ENCODE results near the gene MRPL18.
"Not testable (repeated sequence)": the region's sequence is repeated elsewhere in the genome, so short reads cannot be mapped to it uniquely, and the experiment has no call there.

The MRPL18 gene

GRCh38 chr6:159817951-159818739 lies 27.9 kb downstream of the MRPL18 start:
- TF ChIP-seq POLR2A (IDR thresholded peaks at IDR 0.05; ENCODE audit: low read depth, low read length) = no peak
- FAIRE-seq = no peak
- no peak for DNase-seq (ENCODE audit: insufficient read length, low spot score)

GRCh38 chr6:159819098-159819497 lies 28.8 kb downstream of the MRPL18 start:
- no peak for TF ChIP-seq POLR2A (IDR thresholded peaks at IDR 0.05; ENCODE audit: low read depth, low read length)
- no peak for FAIRE-seq
- no peak for DNase-seq (ENCODE audit: insufficient read length, low spot score)

GRCh38 chr6:159819932-159820640 lies 29.8 kb downstream of the MRPL18 start:
- DNase-seq (ENCODE audit: insufficient read length, low spot score) (no peak), FAIRE-seq (no peak)
- TF ChIP-seq POLR2A (IDR thresholded peaks at IDR 0.05; ENCODE audit: low read depth, low read length) = no peak

- TF ChIP-seq POLR2A (IDR thresholded peaks at IDR 0.05; ENCODE audit: low read depth, low read length) = no peak
- FAIRE-seq = no peak
- no peak for DNase-seq (ENCODE audit: insufficient read length, low spot score)
These were observed 30.9 kb downstream of the MRPL18 start for GRCh38 chr6:159821122-159821521.

GRCh38 chr6:159821726-159822125 lies 31.5 kb downstream of the MRPL18 start:
- DNase-seq (ENCODE audit: insufficient read length, low spot score) = no peak
- FAIRE-seq = no peak
- TF ChIP-seq POLR2A (IDR thresholded peaks at IDR 0.05; ENCODE audit: low read depth, low read length) = no peak

- no peak for FAIRE-seq
- no peak for DNase-seq (ENCODE audit: insufficient read length, low spot score)
- no peak for TF ChIP-seq POLR2A (IDR thresholded peaks at IDR 0.05; ENCODE audit: low read depth, low read length)
These were observed 33.7 kb downstream of the MRPL18 start for GRCh38 chr6:159823953-159824352.

GRCh38 chr6:159824690-159825089 lies 34.4 kb downstream of the MRPL18 start:
- FAIRE-seq = not testable (repeated sequence)

GRCh38 chr6:159826004-159826403 lies 35.7 kb downstream of the MRPL18 start:
- no peak for DNase-seq (ENCODE audit: insufficient read length, low spot score)
- TF ChIP-seq POLR2A (IDR thresholded peaks at IDR 0.05; ENCODE audit: low read depth, low read length) = no peak
- no peak for FAIRE-seq

More at GRCh38 chr6:159824690-159825089, 34.4 kb downstream of the MRPL18 start:
- not testable (repeated sequence) for DNase-seq (ENCODE audit: insufficient read length, low spot score)

- no peak for DNase-seq (ENCODE audit: insufficient read length, low spot score)
- no peak for TF ChIP-seq POLR2A (IDR thresholded peaks at IDR 0.05; ENCODE audit: low read depth, low read length)
- no peak for FAIRE-seq
These were observed 36.8 kb downstream of the MRPL18 start for GRCh38 chr6:159826968-159827647.

- no peak for TF ChIP-seq POLR2A (IDR thresholded peaks at IDR 0.05; ENCODE audit: low read depth, low read length)
- DNase-seq (ENCODE audit: insufficient read length, low spot score) = no peak
- FAIRE-seq = no peak
These were observed 37.8 kb downstream of the MRPL18 start for GRCh38 chr6:159828074-159828473.

GRCh38 chr6:159829526-159829925 lies 39.3 kb downstream of the MRPL18 start:
- TF ChIP-seq POLR2A (IDR thresholded peaks at IDR 0.05; ENCODE audit: low read depth, low read length) = no peak
- FAIRE-seq (no peak), DNase-seq (ENCODE audit: insufficient read length, low spot score) (no peak)

- no peak for DNase-seq (ENCODE audit: insufficient read length, low spot score)
These were observed 40.5 kb downstream of the MRPL18 start for GRCh38 chr6:159830501-159831372.

GRCh38 chr6:159831373-159831679 lies 41.1 kb downstream of the MRPL18 start:
- no peak for TF ChIP-seq POLR2A (IDR thresholded peaks at IDR 0.05; ENCODE audit: low read depth, low read length)
- DNase-seq (ENCODE audit: insufficient read length, low spot score) (no peak), FAIRE-seq (no peak)

More at GRCh38 chr6:159830501-159831372, 40.5 kb downstream of the MRPL18 start:
- FAIRE-seq = no peak
- TF ChIP-seq POLR2A (IDR thresholded peaks at IDR 0.05; ENCODE audit: low read depth, low read length) = no peak

- TF ChIP-seq POLR2A (IDR thresholded peaks at IDR 0.05; ENCODE audit: low read depth, low read length) = no peak
- DNase-seq (ENCODE audit: insufficient read length, low spot score) = no peak
- no peak for FAIRE-seq
These were observed 42.7 kb downstream of the MRPL18 start for GRCh38 chr6:159832946-159833345.
